GM19463 (cell line): Measurements from ENCODE around the gene PTPRN2.

Experiments
- ATAC-seq: cut with Tn5 transposase; IDR thresholded peaks from one replicate; pipeline ENCODE4 v1.9.1; 2021; ENCODE audit warnings: mild to moderate bottlenecking, moderate library complexity; ENCODE audit not compliant: unreplicated experiment

The PTPRN2 gene

GRCh38 chr7:157690058-157690832 is 897.4 kb downstream of the PTPRN2 start:
- no peak for ATAC-seq

DNA sequence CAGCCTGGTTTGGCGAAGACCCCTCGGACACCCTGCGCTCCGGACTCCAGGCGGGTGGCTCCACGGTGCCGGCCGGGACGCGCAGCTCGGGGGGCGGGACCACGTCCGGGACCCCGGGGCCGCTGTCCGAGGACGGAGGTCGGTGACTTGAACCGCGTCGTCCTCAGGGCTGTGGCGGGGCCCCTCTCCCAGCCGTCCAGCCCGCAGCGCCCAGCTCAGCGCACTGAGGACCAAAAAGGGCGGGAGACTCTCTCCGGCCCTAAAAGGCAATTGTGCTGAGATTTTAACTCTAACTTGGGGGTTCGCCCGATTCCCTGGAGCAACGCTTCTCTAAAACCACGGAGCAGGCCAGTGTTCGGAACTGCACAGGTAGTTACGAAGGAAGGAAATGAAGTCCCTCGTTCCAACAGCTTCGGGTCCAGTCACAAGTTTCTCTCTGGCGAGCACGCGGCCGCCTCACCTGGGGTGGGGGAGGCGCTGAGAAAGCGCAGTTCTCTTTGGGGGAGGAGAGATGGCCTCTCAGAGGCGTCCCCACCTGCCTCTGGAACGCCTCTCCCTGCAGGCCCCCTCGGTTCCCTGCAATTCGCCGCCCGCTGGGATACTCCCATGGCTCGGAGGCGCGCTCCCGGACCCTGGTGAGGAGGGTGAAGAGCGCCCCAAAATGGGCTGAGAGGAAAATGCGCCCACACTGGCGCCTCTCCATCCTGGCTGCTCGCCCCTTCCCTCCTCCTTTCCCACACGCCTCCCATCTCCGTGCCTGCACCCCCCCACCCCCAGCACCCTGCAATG is 898.2 kb downstream of the PTPRN2 start:
- no peak for ATAC-seq

DNA sequence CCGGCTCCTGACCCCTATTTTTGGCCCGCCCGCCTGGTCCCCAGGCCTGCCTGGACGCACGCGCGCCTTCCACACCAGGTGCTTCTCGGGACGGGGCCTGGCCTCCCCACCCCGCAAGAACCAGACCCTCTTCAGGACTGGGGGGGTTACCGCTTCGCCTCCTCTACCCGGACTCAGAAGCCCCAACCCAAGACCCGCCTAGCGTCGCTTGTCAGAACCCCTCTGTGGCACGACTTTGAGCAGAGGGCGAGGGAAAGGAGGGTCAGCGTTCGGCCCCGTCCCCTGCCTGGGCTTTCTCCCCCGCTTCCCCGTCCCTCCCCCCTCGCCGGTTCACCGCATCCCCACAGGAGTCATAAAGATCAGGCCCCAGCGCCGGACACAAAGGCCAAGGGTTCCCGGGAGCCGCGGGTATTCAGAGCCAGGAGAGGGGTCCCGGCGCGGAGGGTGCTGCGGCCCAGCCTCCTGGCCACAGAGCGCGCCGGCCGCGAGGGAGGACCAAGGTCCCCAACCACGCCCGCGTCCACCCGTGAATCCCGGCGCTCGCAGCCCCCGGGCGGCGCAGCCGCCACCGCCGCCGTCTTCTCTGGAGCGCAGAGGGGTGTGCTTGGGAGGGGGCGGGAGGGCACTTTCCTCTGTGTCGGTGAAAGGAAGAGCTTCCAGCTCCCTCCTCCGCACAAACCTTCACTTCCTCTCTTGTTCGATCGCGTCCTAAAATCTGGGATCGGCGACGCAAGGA is 898.9 kb downstream of the PTPRN2 start:
- ATAC-seq: no peak

DNA sequence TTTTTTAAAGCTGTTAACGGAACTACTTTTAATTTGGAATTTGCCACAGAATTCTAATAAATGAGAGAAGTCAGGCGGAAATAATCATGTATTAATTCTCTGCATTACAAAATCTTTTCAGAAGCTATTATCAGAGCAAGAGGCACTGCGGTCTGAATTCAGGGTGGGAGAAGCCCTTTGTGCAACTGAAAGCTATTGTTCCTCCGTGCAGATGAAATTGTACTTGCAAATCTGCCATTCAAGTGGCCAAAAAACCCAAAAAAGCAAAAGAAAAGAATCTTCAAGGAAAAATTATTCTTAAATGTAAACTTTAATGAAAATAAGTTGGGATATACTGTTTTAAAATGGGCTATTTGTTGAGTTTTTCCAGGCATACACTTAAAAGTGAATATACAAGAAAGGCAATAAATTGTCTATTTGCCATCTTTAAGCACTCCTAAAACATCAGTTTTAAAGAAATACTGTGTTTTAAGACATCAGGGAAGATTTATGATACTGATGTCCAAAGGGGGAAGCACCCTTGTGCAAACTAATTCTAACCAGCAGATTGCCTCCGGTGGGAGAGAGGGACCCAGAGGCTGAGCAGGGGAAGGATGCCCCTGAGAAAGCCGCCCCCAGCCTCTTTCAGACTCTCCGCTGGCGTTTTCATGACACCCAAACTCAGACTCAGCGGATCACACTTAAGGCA is 899.6 kb downstream of the PTPRN2 start:
- no peak for ATAC-seq

DNA sequence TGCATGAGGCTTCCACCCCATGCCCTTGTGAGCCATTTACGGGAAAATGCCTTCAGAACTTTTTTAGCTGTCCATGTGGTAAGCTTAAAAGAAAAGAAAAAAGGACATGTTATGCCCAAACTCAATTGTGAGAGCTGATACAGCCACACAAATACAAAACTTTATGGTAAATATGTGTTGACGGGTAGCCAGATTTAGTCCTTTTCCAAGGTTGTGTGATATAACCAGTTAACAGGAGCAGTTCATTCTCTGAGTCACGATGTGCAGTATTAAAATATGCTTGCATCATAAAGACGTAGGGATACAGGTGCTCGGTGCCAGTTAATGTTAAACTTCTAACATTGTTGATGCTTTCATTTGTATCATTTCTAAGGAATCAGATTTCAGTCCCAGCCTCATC is 900.5 kb downstream of the PTPRN2 start:
- ATAC-seq: no peak

DNA sequence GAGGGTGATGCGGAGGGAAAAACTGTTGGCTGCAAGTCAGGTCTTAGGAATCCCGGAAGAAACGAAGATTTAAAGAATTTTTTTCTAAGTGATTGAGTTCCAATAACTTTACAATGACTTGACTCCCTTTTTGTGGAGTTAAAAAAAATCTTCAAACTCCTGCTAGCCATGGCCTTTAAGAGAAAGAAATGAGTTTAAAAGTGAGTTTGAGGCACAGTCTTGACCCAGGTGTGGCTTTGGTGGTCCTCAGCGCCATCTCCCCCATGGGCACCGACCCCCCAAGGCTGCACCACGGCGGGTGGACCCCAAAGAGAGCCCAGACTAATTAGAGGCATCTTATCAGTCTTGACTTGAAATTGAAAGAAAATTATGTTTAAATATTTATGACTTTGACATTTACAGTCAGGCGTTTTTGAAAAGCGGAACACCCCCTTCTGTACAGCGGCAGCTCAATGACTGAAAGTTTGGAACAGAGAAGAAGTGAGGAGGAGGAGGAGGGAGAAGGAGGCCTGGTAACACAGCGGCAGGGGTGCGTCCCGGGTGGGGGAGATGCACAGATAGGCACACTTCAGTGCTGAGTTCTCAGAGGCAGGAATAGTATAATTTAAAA is 901.2 kb downstream of the PTPRN2 start:
- no peak for ATAC-seq

- ATAC-seq: no peak
These were observed 902.0 kb downstream of the PTPRN2 start for GRCh38 chr7:157685430-157686284.

DNA sequence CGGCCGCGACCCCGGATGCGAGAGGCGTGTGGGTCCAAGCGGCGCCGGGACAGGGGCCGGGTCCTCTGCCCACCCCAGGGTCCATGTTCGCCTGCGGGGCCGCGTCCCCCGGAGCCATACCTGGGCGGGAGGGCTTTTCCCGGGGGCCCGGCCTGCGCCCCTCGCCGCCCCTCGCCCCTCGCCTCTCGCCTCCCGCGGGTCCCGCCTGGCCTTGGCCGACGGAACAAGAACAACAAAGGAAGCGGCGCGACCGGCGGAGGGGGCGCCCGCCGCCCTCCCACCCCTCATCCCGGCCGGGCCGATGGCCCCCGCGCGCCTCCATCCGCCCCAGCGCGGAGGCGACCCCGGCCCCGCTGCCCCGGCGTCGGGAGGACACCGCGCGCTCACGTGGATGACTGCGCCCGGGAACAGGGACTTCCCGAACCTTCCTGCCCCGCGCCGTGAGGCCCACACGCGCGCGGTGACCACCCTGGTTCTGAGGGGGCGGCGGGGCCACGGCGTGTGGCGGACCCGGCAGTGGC is 902.7 kb downstream of the PTPRN2 start:
- ATAC-seq: no peak

GRCh38 chr7:157684157-157684908 is 903.3 kb downstream of the PTPRN2 start:
- no peak for ATAC-seq

DNA sequence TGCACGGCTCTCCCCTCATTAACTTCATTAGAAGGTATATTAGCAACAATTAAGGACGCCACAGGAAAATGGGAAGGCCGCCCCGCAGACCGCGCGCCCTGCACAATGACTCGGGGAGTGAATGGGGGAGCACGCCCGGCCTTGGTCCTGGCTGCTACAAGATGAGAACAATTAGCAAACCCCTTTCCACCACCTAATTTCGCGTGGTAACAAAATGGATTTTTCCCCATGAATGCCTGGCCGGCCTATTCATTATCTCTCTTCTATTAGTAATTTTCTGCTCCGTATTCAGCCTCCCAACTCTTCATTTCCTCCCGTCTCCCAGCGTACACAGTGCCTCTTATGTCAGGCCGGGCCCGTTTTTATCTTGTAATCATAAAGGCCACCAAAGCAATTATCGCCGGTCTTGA is 903.9 kb downstream of the PTPRN2 start:
- no peak for ATAC-seq

GRCh38 chr7:157682946-157683746 is 904.5 kb downstream of the PTPRN2 start:
- no peak for ATAC-seq

DNA sequence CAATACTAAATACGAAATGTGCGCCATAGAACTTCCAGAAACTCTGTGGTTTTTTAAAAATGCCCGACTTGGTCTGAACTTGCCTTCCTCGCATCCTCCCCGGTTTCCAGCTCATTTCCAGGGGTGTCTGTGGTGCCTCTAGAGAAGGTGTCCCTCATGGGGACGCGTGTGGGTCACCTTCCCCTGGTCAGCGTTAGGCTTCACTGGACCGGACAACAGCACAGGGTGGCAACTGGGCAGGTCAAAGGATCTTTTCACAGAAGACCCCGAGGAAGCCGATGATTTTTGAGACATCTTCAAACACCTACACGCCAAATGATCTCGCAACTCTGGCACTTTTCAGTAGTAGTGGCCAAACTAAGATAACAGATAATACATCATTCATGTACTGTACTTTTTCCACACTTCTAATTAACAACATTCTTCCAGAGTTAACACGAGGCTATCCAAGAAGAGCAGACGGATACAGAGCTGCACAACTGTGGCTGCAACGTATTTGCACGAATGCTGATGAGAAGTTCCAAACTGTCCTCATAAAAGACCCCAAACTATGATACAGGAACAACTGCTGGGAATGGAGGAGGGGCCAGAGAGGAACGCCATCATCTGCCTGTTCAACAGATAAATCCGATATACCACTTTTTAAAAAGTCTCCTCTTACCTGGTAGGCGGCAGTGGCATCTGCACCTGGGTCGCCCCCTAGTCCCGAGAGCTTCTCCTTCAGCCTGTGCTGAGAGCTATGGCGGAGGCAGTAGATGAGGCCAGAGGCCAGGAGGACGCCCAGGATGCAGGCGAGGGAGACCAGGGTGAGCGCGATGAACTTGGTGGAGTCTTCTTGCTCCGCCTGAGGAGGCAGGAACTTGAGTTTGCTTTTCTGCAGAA is 905.3 kb downstream of the PTPRN2 start:
- no peak for ATAC-seq

DNA sequence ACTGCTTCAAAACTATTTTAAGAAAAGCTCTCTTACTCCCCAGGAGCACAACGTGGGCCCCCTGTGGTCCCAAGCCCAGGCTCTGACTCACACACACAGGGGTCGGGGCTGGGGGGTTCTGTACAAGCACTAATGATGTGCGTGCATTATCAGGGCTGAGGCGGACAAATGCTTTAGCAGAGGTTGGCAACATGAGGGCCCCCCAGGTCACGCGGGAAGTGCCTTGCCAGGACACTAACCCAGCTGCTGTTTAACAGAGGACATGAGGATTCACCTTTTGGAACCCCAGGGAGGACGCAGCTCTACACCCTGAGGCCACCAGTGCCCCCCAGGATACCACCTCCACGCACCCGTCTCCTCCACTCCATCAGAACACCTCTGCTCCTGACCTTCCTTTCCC is 908.0 kb downstream of the PTPRN2 start:
- ATAC-seq: no peak

DNA sequence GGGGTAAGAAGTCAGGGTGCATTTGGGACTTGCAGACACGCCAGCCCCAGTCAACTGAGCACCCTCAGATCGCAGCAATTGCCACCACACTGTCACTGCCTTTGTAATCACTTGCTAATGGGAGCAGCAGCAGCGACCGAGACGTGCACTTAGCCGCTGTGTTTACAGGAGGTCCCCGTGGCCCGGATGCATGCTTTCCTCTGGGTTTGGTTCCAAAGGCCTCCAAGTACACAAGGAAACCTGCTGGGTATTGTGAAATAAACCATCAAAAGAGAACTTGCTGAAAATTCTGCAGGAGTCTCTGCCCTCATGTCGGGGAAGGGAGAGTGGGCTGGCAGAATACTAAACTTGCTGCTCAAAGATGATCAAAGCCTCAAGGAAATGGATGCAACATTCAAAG is 909.1 kb downstream of the PTPRN2 start:
- no peak for ATAC-seq

DNA sequence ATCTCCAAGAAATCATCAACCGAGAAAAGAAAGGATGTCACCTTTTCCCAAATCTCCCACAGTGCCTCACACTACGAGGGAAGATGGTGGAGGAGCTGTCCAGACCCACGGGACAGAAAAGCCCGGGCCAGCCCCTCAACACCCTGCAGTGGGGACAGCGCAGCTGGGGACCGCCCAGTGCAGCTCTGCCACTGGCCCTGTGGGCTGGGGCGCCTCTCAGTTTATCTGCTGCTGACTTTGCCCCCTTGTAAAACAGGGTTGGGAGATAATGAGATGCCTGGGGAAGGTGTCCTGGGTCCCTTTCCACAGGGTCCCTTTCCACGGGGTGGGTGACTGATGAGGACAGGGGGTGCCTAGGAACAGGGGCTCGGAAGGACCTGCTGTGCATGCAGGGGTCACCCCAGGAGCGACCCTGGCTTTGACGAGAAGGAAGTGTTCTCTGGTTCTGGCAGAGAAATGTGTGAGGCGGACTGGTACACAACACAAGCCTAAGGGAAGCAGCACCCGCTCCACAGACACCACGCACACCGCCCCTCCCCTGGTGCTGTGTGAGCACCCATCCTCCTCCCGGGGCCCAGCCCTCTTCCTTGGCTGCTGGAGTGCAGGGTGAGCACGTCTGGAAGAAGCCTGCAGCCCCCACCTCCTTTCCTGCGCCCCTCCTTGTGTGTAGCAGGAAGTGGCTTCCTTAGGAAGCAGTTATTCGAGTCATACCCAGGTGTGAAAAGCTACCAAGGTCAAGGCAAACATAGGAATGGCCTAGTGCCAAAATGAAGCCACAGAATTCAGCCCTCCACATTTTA is 911.0 kb downstream of the PTPRN2 start:
- ATAC-seq: no peak

- ATAC-seq: no peak
These were observed 911.6 kb downstream of the PTPRN2 start for GRCh38 chr7:157676001-157676400.
